H9 (cell line): ENCODE results near the gene TNFAIP8L3. TPM values are rescaled to one million over a fixed set of nuclear protein-coding genes. Genes with fewer than 3 reads are reported as not detected.

ENCODE experiments used
- DNase-seq: peaks from one replicate; pipeline ENCODE4 v3.0.0-alpha.2; 2017
- H2AFZ ChIP-seq: one replicate; pipeline ENCODE4 v1.6.1; 2013; ENCODE audit warnings: mild to moderate bottlenecking, low read length, control low read depth, moderate library complexity
- H2AK5ac ChIP-seq: 2 replicates; pipeline ENCODE4 v1.6.1; 2013; ENCODE audit warnings: low read length, control low read depth, mixed read lengths; ENCODE audit not compliant: insufficient read length
- H2BK120ac ChIP-seq: one replicate; pipeline ENCODE4 v1.6.1; 2013; ENCODE audit warnings: low read depth, mild to moderate bottlenecking, low read length, control low read depth, inconsistent platforms; ENCODE audit not compliant: poor library complexity, severe bottlenecking
- H2BK12ac ChIP-seq: 2 replicates; pipeline ENCODE4 v1.6.1; 2013; ENCODE audit warnings: low read length, control low read depth, mixed read lengths, low read depth; ENCODE audit not compliant: insufficient read length
- H2BK15ac ChIP-seq: 2 replicates; pipeline ENCODE4 v1.6.1; 2013; ENCODE audit warnings: low read depth, low read length, control low read depth
- H2BK20ac ChIP-seq: one replicate; pipeline ENCODE4 v1.6.1; 2013; ENCODE audit warnings: low read depth, mild to moderate bottlenecking, low read length, control low read depth, inconsistent platforms; ENCODE audit not compliant: poor library complexity, severe bottlenecking
- H2BK5ac ChIP-seq: 2 replicates; pipeline ENCODE4 v1.6.1; 2013; ENCODE audit warnings: low read length, control low read depth, mixed read lengths; ENCODE audit not compliant: insufficient read length
- H3K14ac ChIP-seq: 2 replicates; pipeline ENCODE4 v1.6.1; 2013; ENCODE audit warnings: low read length, control low read depth; ENCODE audit not compliant: insufficient read depth
- H3K18ac ChIP-seq: 2 replicates; pipeline ENCODE4 v1.6.1; 2013; ENCODE audit warnings: low read depth, mild to moderate bottlenecking, mixed read lengths, low read length, control low read depth; ENCODE audit not compliant: insufficient read length
- H3K23ac ChIP-seq: 2 replicates; pipeline ENCODE4 v1.6.1; 2013; ENCODE audit warnings: low read length, control low read depth, mixed read lengths, low read depth; ENCODE audit not compliant: insufficient read length
- H3K23me2 ChIP-seq: 2 replicates; pipeline ENCODE4 v1.6.1; 2013; ENCODE audit warnings: low read depth, mild to moderate bottlenecking, mixed read lengths, low read length, control low read depth; ENCODE audit not compliant: insufficient read length, poor library complexity, severe bottlenecking
- H3K27ac ChIP-seq: 2 replicates; pipeline ENCODE4 v1.5.1; 2013; ENCODE audit warnings: low read length, control low read depth, mixed read lengths, low read depth; ENCODE audit not compliant: insufficient read length
- H3K27me3 ChIP-seq: 2 replicates; pipeline ENCODE4 v1.6.1; 2013; ENCODE audit warnings: low read length, control low read depth, inconsistent platforms; ENCODE audit not compliant: insufficient read depth
- H3K4ac ChIP-seq: 2 replicates; pipeline ENCODE4 v1.6.1; 2013; ENCODE audit warnings: low read depth, mild to moderate bottlenecking, control low read depth, inconsistent platforms, low read length, moderate library complexity
- H3K4me1 ChIP-seq: 2 replicates; pipeline ENCODE4 v1.6.1; 2013; ENCODE audit warnings: low read length, control low read depth, inconsistent platforms; ENCODE audit not compliant: insufficient read depth
- H3K4me2 ChIP-seq: 2 replicates; pipeline ENCODE4 v1.6.1; 2013; ENCODE audit warnings: low read length, control low read depth, mixed read lengths; ENCODE audit not compliant: insufficient read length, insufficient read depth
- H3K56ac ChIP-seq: 2 replicates; pipeline ENCODE4 v1.6.1; 2013; ENCODE audit warnings: low read depth, mild to moderate bottlenecking, mixed read lengths, low read length, control low read depth; ENCODE audit not compliant: insufficient read length
- H3K79me1 ChIP-seq: 2 replicates; pipeline ENCODE4 v1.6.1; 2013; ENCODE audit warnings: low read depth, mild to moderate bottlenecking, moderate library complexity, low read length, control low read depth, inconsistent platforms; ENCODE audit not compliant: insufficient read depth, poor library complexity, severe bottlenecking
- H3K79me2 ChIP-seq: 2 replicates; pipeline ENCODE4 v1.6.1; 2013; ENCODE audit warnings: low read length, control low read depth, inconsistent platforms; ENCODE audit not compliant: insufficient read depth
- H3K9ac ChIP-seq: 2 replicates; pipeline ENCODE4 v1.6.1; 2013; ENCODE audit warnings: low read length, control low read depth, mixed read lengths; ENCODE audit not compliant: insufficient read length; ENCODE audit errors: extremely low read depth
- H3K9me3 ChIP-seq: one replicate; pipeline ENCODE4 v1.6.1; 2013; ENCODE audit warnings: low read depth, low read length, inconsistent platforms; ENCODE audit not compliant: control insufficient read depth
- H3T11ph ChIP-seq: one replicate; pipeline ENCODE4 v1.6.1; 2013; ENCODE audit warnings: mild to moderate bottlenecking, low read length, control low read depth, inconsistent platforms
- H4K20me1 ChIP-seq: one replicate; pipeline ENCODE4 v1.6.1; 2013; ENCODE audit not compliant: control insufficient read depth, insufficient read length, insufficient read depth
- H4K5ac ChIP-seq: 2 replicates; pipeline ENCODE4 v1.6.1; 2013; ENCODE audit warnings: low read depth, mild to moderate bottlenecking, mixed read lengths, low read length, control low read depth; ENCODE audit not compliant: insufficient read length
- H4K8ac ChIP-seq: replicated peaks from 2 replicates; pipeline ENCODE4 v1.6.1; 2013; ENCODE audit warnings: low read length, control low read depth, mixed read lengths, low read depth; ENCODE audit not compliant: insufficient read length
- H4K91ac ChIP-seq: 2 replicates; pipeline ENCODE4 v1.6.1; 2013; ENCODE audit warnings: low read depth, mild to moderate bottlenecking, moderate library complexity, mixed read lengths, low read length, control low read depth; ENCODE audit not compliant: insufficient read length
- H3K27ac Mint-ChIP-seq, 3 experiments: 2 replicates in 2 of 3; 3 replicates in 1 of 3; pipeline ENCODE4 v1.8.0; 2020 to 2021; ENCODE audit warnings: mixed read lengths in 3 of 3, mild to moderate bottlenecking in 1 of 3, moderate library complexity in 1 of 3
- H3K27me3 Mint-ChIP-seq: 2 replicates; pipeline ENCODE4 v1.8.0; 2021; ENCODE audit warnings: low read depth, mild to moderate bottlenecking, moderate library complexity, mixed read lengths
- H3K36me3 Mint-ChIP-seq, 3 experiments: 2 replicates in 2 of 3; 3 replicates in 1 of 3; pipeline ENCODE4 v1.8.0; 2020 to 2021; ENCODE audit warnings: low read depth in 3 of 3, mixed read lengths in 3 of 3; ENCODE audit not compliant: insufficient read depth in 1 of 3
- H3K4me1 Mint-ChIP-seq, 2 experiments: 2 replicates each; pipeline ENCODE4 v1.8.0; 2020; ENCODE audit warnings: mixed read lengths in 2 of 2
- H3K4me3 Mint-ChIP-seq, 2 experiments: 2 replicates in 1 of 2; 3 replicates in 1 of 2; pipeline ENCODE4 v1.8.0; 2020 to 2021; ENCODE audit warnings: mild to moderate bottlenecking in 2 of 2, mixed read lengths in 2 of 2, moderate library complexity in 1 of 2
- H3K9me3 Mint-ChIP-seq, 2 experiments: 2 replicates in 1 of 2; 3 replicates in 1 of 2; pipeline ENCODE4 v1.8.0; 2020; ENCODE audit warnings: mild to moderate bottlenecking in 2 of 2, mixed read lengths in 2 of 2, moderate library complexity in 1 of 2
- WGBS: extraction: QIAGEN DNeasy Blood & Tissue Kit; methylation state at CpG from one replicate; pipeline ENCODE4 v1.1.7; 2013; ENCODE audit warnings: missing lambda C conversion rate, low lambda C conversion rate, mixed read lengths; ENCODE audit not compliant: insufficient read length; ENCODE audit errors: extremely low coverage; 5-methylcytosine and 5-hydroxymethylcytosine counted together
- total RNA-seq: library from RNA; stranded (reverse); gene quantifications from 2 replicates; pipeline ENCODE4 v1.2.1, GENCODE V29; 2021
- TF ChIP-seq, protein P1 (sequence below): fragments of 200-600 bp; sonication (generic); conservative IDR thresholded peaks from 3 replicates; pipeline ENCODE4 v1.8.0; 2021; ENCODE audit warnings: antibody characterized with exemption, mild to moderate bottlenecking

Gene TNFAIP8L3
- total RNA-seq, 1 experiment from 2014 or later: 0.22 TPM

DNA sequence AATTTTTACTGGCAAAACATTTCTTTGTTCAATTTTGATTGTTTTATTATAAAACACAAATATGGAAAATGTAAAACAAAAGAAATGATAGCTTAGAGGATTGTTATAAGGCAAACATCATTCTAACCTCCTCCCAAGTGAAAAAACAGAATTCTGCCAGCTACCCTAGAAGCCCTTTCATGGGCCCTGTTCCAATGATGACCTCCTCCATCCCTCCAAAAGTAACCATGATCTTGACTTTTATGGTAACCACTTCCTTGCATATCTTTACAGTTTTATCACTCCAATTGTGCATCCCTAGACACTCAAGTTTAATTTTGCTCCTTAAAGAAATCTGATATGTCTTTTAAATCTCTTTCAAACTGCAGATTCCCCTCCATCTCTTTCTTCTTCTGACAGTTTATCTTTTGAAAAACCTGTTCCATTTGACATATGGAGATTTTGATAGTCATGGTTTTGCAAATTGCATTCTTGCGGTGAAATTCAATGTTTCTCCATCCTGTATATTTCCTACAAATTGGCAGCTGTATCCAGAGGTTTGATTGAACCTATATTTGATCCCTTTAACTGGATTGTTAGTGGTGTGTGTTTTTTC is 27.0 kb upstream of the TNFAIP8L3 start:
- no peak overlapping the region for H2BK20ac ChIP-seq
- H4K8ac ChIP-seq: no peak overlapping the region
- H4K91ac ChIP-seq: no peak overlapping the region
- H3K56ac ChIP-seq: no peak overlapping the region
- no peak overlapping the region for H3K4ac ChIP-seq
- H2BK12ac ChIP-seq: no peak overlapping the region
- no peaks in the 10 kb centered on the region for H3K9me3 ChIP-seq
- no peaks in the 10 kb centered on the region for H4K20me1 ChIP-seq
- no peak overlapping the region for H3T11ph ChIP-seq
- no peak overlapping the region for H3K23ac ChIP-seq
- no peak overlapping the region for H2AK5ac ChIP-seq
- H3K4me2 ChIP-seq: no peak overlapping the region
- no peaks in the 10 kb centered on the region for H3K79me1 ChIP-seq
- Mint-ChIP-seq H3K36me3 (peaks cover 0 to 4% (median 0%) of the 10 kb centered on the region in 3 experiments; a peak in 3 of 7 replicates), H3K27ac (no peak overlapping the region), H3K27me3 (peaks cover 8% of the 10 kb centered on the region), H3K4me3 (no peak overlapping the region), H3K4me1 (no peaks in the 10 kb centered on the region; a peak in 2 of 4 replicates), H3K9me3 (peaks cover 7 to 8% of the 10 kb centered on the region in 2 experiments; a peak in 4 of 5 replicates)
- no peaks in the 10 kb centered on the region for H3K79me2 ChIP-seq
- H3K27me3 ChIP-seq: no peaks in the 10 kb centered on the region
- no peak overlapping the region for H3K27ac ChIP-seq
- H3K4me1 ChIP-seq: no peaks in the 10 kb centered on the region
- H2BK5ac ChIP-seq: no peak overlapping the region
- no peak overlapping the region for H2BK120ac ChIP-seq
- no peak overlapping the region for H2BK15ac ChIP-seq
- no peak for DNase-seq
- H3K23me2 ChIP-seq: no peaks in the 10 kb centered on the region
- H3K14ac ChIP-seq: no peak overlapping the region
- no peak overlapping the region for H3K9ac ChIP-seq
- no peak overlapping the region for H4K5ac ChIP-seq
- TF ChIP-seq, protein P1, sequence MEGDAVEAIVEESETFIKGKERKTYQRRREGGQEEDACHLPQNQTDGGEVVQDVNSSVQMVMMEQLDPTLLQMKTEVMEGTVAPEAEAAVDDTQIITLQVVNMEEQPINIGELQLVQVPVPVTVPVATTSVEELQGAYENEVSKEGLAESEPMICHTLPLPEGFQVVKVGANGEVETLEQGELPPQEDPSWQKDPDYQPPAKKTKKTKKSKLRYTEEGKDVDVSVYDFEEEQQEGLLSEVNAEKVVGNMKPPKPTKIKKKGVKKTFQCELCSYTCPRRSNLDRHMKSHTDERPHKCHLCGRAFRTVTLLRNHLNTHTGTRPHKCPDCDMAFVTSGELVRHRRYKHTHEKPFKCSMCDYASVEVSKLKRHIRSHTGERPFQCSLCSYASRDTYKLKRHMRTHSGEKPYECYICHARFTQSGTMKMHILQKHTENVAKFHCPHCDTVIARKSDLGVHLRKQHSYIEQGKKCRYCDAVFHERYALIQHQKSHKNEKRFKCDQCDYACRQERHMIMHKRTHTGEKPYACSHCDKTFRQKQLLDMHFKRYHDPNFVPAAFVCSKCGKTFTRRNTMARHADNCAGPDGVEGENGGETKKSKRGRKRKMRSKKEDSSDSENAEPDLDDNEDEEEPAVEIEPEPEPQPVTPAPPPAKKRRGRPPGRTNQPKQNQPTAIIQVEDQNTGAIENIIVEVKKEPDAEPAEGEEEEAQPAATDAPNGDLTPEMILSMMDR: no peak
- WGBS: no CpG with 5 or more reads among the region's 1 CpG
- no peak overlapping the region for H2AFZ ChIP-seq
- no peak overlapping the region for H3K18ac ChIP-seq
